ENCODE results near the gene CDK4.
"Not testable (repeated sequence)": the region's sequence is repeated elsewhere in the genome, so short reads cannot be mapped to it uniquely, and the experiment has no call there.

GRCh38 chr12:57721846-57722608, 30.1 kb downstream of the CDK4 start:
- not testable (repeated sequence) for TF ChIP-seq CTCF (IDR thresholded peaks at IDR 0.05; ENCODE audit: insufficient read depth, low read length)
- 0 out of 2 replicates have a peak, but pooled peaks have one; percentile 23 for TF ChIP-seq POLR2AphosphoS5 (IDR thresholded peaks at IDR 0.05; ENCODE audit: low read depth)

Measured in HL-60 (cell line).